LNCaP clone FGC (cell line): ENCODE results near the gene GRAMD4.

ENCODE experiments used
- DNase-seq: peaks from one replicate; pipeline ENCODE4 v3.0.0-alpha.2; 2011; ENCODE audit warnings: low read depth
- H3K4me3 ChIP-seq: 2 replicates; pipeline ENCODE4 v1.5.1; 2011; ENCODE audit warnings: mild to moderate bottlenecking, low read depth, low read length, control low read depth
- CTCF ChIP-seq: IDR thresholded peaks from 2 replicates; pipeline ENCODE4 v1.5.1; 2012; ENCODE audit warnings: mild to moderate bottlenecking; ENCODE audit not compliant: control insufficient read depth, insufficient read depth; ENCODE audit errors: extremely low read depth

The GRAMD4 gene

DNA sequence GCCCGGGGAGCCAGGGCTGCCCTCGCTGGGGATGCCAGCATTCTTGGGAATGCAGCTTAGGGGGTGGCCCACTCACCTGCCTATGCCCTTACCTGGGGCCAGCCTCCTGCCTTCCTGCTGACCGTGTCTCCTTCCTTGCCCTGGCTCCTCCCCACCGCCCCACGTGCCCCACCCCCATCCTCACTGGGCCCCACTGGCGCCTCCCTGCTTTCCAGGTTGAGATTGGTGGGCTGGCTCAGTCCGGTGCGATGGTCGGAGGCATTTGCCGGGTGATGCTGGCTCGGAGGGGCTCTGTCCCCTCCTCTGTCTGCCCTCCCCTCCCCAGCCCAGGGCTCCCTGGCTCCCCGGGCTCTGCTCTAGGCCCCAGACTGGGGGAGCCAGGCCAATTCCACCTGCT lies 34.1 kb upstream of the GRAMD4 start:
- H3K4me3 ChIP-seq, result no peak overlapping the region
- TF ChIP-seq CTCF, result no peak

GRCh38 chr22:46586531-46587011 lies 33.6 kb upstream of the GRAMD4 start:
- TF ChIP-seq CTCF, result no peak
- H3K4me3 ChIP-seq, result no peak overlapping the region
- no peak for DNase-seq

More for the DNA sequence above, 34.1 kb upstream of the GRAMD4 start:
- no peak for DNase-seq

GRCh38 chr22:46587061-46587460 lies 33.1 kb upstream of the GRAMD4 start:
- TF ChIP-seq CTCF, result no peak

DNA sequence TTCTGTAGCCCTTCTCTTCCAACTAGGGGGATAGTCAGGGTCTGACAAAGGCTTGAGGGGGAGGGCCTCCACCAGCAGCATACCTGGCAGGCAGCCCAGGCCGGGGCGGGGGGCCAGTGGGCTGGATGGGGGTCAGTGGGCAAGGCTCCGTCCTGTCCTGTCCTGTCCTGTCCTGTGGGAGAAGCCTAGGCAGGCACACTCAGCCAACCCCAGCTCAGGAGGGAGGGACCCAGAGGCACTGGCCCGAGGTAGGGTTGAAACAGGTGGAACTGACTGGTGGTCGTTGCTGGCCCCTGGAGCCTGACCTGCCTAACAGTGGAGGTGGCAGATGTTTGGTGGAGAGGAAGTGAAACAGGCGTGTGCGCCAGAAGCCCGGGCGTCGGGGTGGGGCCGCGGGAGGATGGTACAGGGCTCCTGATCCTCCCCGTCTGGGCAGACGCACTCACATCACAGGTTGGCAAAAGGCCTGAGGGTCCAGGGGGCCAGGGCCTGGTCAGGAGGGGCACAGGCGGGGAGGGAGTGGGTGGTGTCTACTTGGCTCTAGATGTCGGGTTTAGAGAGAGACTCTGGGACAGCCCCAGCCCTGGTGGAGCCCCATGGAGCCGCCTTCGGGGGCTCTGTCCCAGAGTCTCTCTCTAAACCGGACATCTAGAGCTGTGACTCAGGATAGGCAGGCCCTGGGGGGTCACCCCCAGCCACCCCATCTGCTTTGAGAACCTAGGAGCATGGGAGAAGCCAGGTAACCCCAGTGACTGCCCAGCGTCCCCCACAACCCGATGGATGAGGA lies 32.5 kb upstream of the GRAMD4 start:
- H3K4me3 ChIP-seq, result no peak overlapping the region

More at GRCh38 chr22:46587061-46587460, 33.1 kb upstream of the GRAMD4 start:
- no peak for DNase-seq
- no peak overlapping the region for H3K4me3 ChIP-seq

GRCh38 chr22:46588279-46589140 lies 31.7 kb upstream of the GRAMD4 start:
- no peak for DNase-seq
- no peak for TF ChIP-seq CTCF
- no peak overlapping the region for H3K4me3 ChIP-seq

More for the DNA sequence above, 32.5 kb upstream of the GRAMD4 start:
- DNase-seq, result no peak
- TF ChIP-seq CTCF, result no peak

GRCh38 chr22:46589141-46589748 lies 30.9 kb upstream of the GRAMD4 start:
- no peak overlapping the region for H3K4me3 ChIP-seq
- TF ChIP-seq CTCF, result no peak
- no peak for DNase-seq
